ENCODE results near the gene UMOD.

Gene UMOD

GRCh38 chr16:20327444-20328041 is 25.0 kb downstream of the UMOD start, which contains the start of gene GP2:
GP2 (minus strand) TSS chr16:20327513; CDS start chr16:20326431, 1,082 bp downstream.
- no peak for TF ChIP-seq PATZ1 (CRISPR knock-in tag; IDR thresholded peaks at IDR 0.05; ENCODE audit: borderline replicate concordance)
- no peak for TF ChIP-seq CSRNP3 (CRISPR knock-in tag; IDR thresholded peaks at IDR 0.05)
- TF ChIP-seq ZFP30 (CRISPR knock-in tag; IDR thresholded peaks at IDR 0.05) = no peak
- TF ChIP-seq POU6F1 (CRISPR knock-in tag; IDR thresholded peaks at IDR 0.05; ENCODE audit: borderline replicate concordance, low read depth) = no peak
- no peak for TF ChIP-seq ZC3H10 (CRISPR knock-in tag; IDR thresholded peaks at IDR 0.05)
- no peak for TF ChIP-seq TOX (CRISPR knock-in tag; IDR thresholded peaks at IDR 0.05; ENCODE audit: borderline replicate concordance)
- TF ChIP-seq ESRRG (CRISPR knock-in tag; IDR thresholded peaks at IDR 0.05) = no peak
- TF ChIP-seq ARNTL (CRISPR knock-in tag; IDR thresholded peaks at IDR 0.05; ENCODE audit: borderline replicate concordance, low read depth) = no peak
- TF ChIP-seq CREB5 (CRISPR knock-in tag; IDR thresholded peaks at IDR 0.05; ENCODE audit: low read depth) = no peak
- TF ChIP-seq SNAI2 (CRISPR knock-in tag; IDR thresholded peaks at IDR 0.05) = no peak
- no peak for TF ChIP-seq ZNF70 (CRISPR knock-in tag; IDR thresholded peaks at IDR 0.05)
- no peak for TF ChIP-seq RARB (CRISPR knock-in tag; IDR thresholded peaks at IDR 0.05)
- no peak for TF ChIP-seq ZNF565 (CRISPR knock-in tag; conservative IDR thresholded peaks at IDR 0.05; ENCODE audit: low read depth)
- TF ChIP-seq CSDC2 (CRISPR knock-in tag; IDR thresholded peaks at IDR 0.05) = no peak
- no peak for TF ChIP-seq TCF4 (CRISPR knock-in tag; IDR thresholded peaks at IDR 0.05; ENCODE audit: borderline replicate concordance)
- ATAC-seq = no peak

- ATAC-seq = no peak
- no peak for TF ChIP-seq GLIS3 (CRISPR knock-in tag; IDR thresholded peaks at IDR 0.05)
- no peak for TF ChIP-seq SNAI2 (CRISPR knock-in tag; IDR thresholded peaks at IDR 0.05)
- no peak for TF ChIP-seq RARB (CRISPR knock-in tag; IDR thresholded peaks at IDR 0.05)
- TF ChIP-seq ZC3H10 (CRISPR knock-in tag; IDR thresholded peaks at IDR 0.05) = no peak
- no peak for TF ChIP-seq TCF4 (CRISPR knock-in tag; IDR thresholded peaks at IDR 0.05; ENCODE audit: borderline replicate concordance)
- TF ChIP-seq ZNF565 (CRISPR knock-in tag; conservative IDR thresholded peaks at IDR 0.05; ENCODE audit: low read depth) = no peak
- TF ChIP-seq CREB5 (CRISPR knock-in tag; IDR thresholded peaks at IDR 0.05; ENCODE audit: low read depth) = no peak
- TF ChIP-seq ARNTL (CRISPR knock-in tag; IDR thresholded peaks at IDR 0.05; ENCODE audit: borderline replicate concordance, low read depth) = no peak
- no peak for TF ChIP-seq ZNF8 (CRISPR knock-in tag; IDR thresholded peaks at IDR 0.05)
Observed at GRCh38 chr16:20326321-20326720, 26.2 kb downstream of the UMOD start.

GRCh38 chr16:20325005-20325404 is 27.5 kb downstream of the UMOD start:
- TF ChIP-seq ZC3H10 (CRISPR knock-in tag; IDR thresholded peaks at IDR 0.05) (no peak), CSRNP3 (CRISPR knock-in tag; IDR thresholded peaks at IDR 0.05) (no peak)
- no peak for ATAC-seq
